Mucosa of gallbladder (tissue), 1 donor: ENCODE results near the gene UBXN1. TPM values are rescaled to one million over a fixed set of nuclear protein-coding genes. Genes with fewer than 3 reads are reported as not detected.

Source experiments
- DNase-seq: peaks from one replicate; pipeline ENCODE4 v3.0.0-alpha.2; 2020; ENCODE audit warnings: low spot score
- total RNA-seq: library from RNA; stranded (reverse); gene quantifications from one replicate; pipeline ENCODE4 v1.2.1, GENCODE V29; 2021
- donor health status: DM: no; HTN: no; CAD: no.

The UBXN1 gene
- total RNA-seq, 1 donor from 2014 or later = 86.9 TPM

DNA sequence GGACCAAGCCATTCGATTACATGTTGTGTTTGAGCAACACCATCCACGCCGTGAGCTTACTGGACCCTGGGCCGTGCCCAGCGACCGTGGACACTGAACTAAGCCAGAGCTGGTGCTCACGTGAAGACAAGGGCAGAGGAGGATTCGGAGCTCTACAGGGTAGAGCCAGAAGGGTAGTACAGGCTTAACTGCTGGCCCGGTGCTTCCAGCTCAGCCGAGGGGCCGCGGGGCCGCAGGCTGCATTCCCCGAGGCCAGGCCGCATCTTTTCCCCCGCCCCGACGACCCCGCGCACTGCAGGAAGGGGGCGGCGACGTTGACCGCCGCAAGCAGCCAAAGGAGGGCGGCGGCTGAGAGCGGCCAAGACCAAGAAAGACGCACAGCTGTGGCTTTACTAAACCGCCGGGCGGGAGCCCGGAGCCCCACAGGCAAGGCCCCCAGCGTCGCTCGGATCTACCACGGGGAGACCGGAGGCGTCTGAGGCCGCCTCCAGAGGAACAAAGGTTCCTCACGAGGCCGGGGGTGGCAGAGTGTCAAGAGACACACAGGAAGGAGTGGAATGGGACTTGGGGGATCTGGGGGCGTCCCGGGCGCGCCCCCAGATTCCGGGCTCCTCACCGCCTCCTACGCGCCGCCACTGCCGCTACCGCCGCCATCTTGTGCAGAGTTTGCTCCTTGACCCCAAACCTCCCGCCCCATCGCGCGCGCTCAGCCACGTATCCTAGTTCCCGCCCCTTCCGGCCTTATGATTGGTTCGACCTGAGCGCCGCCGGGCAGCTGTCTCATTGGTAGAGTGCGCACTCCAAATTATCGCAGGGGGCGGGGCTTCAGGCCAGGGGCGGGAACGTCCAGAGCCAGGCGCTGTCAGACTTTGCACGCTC, 32.7 kb downstream of the UBXN1 start, which contains the start of gene GANAB:
Gene GANAB, minus strand, starts transcription at position 668 of the 879 bp plus-strand sequence. Its CDS starts 14 bp downstream, at position 654.
- DNase-seq = peak; percentile 99

DNA sequence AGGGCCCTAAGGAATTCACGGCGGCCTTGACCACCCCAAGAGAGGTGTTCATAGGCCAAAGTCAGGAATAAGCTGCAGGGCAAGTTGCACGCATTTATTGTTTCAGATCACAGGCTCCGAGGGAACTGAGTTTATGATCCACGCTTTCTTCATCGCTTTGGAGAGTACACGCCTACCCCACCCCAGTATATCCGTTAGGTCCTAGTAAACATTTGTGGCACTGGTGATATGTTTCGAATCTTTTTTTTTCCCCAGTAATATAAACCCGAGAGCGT, 33.3 kb downstream of the UBXN1 start:
- DNase-seq = no peak

GRCh38 chr11:62644220-62644619, 34.7 kb downstream of the UBXN1 start:
- DNase-seq = no peak

GRCh38 chr11:62632492-62632891, 46.4 kb downstream of the UBXN1 start:
- DNase-seq = no peak

- DNase-seq = no peak
Observed at GRCh38 chr11:62627713-62628112, 51.2 kb downstream of the UBXN1 start.

Other genes with a start within 250 kb of the UBXN1 start
- 549 TPM for gene AHNAK, start 132.3 kb downstream of the UBXN1 start, total RNA-seq
- gene EEF1G, start 105.2 kb downstream of the UBXN1 start, total RNA-seq = 1,062 TPM
- gene TUT1, start 87.5 kb downstream of the UBXN1 start, total RNA-seq = 26.2 TPM
- gene MTA2, start 77.2 kb downstream of the UBXN1 start, total RNA-seq = 87.6 TPM
- gene EML3, start 66.3 kb downstream of the UBXN1 start, total RNA-seq = 66.1 TPM
- 9.9 TPM for gene ROM1, start 65.8 kb downstream of the UBXN1 start, total RNA-seq
- gene B3GAT3, start 57.1 kb downstream of the UBXN1 start, total RNA-seq = 60.7 TPM
- 266 TPM for gene GANAB, start 32.5 kb downstream of the UBXN1 start, total RNA-seq
- gene INTS5, start 25.8 kb downstream of the UBXN1 start, total RNA-seq = 23.7 TPM
- gene C11orf98, start 13.9 kb downstream of the UBXN1 start, total RNA-seq = 50.8 TPM
- gene CSKMT, start 13.8 kb downstream of the UBXN1 start, total RNA-seq = 10.6 TPM
- 11.1 TPM for gene UQCC3, start 7.4 kb downstream of the UBXN1 start, total RNA-seq
- 7.7 TPM for gene LBHD1, start 6.8 kb downstream of the UBXN1 start, total RNA-seq
- gene LRRN4CL, start 10.5 kb upstream of the UBXN1 start, total RNA-seq = 4.3 TPM
- 108 TPM for gene BSCL2, start 28.4 kb upstream of the UBXN1 start, total RNA-seq
- 0.40 TPM for gene GNG3, start 28.6 kb upstream of the UBXN1 start, total RNA-seq
- 51.9 TPM for gene HNRNPUL2, start 48.4 kb upstream of the UBXN1 start, total RNA-seq
- gene TTC9C, start 49.4 kb upstream of the UBXN1 start, total RNA-seq = 38.9 TPM
- gene ZBTB3, start 75.1 kb upstream of the UBXN1 start, total RNA-seq = 21.4 TPM
- gene POLR2G, start 82.5 kb upstream of the UBXN1 start, total RNA-seq = 53.5 TPM
- 24.0 TPM for gene TAF6L, start 92.3 kb upstream of the UBXN1 start, total RNA-seq
- 67.8 TPM for gene TMEM179B, start 108.3 kb upstream of the UBXN1 start, total RNA-seq
- 19.9 TPM for gene TMEM223, start 112.9 kb upstream of the UBXN1 start, total RNA-seq
- gene NXF1, start 126.4 kb upstream of the UBXN1 start, total RNA-seq = 85.7 TPM
- gene STX5, start 153.0 kb upstream of the UBXN1 start, total RNA-seq = 48.8 TPM
- not detected for gene TEX54, start 153.8 kb upstream of the UBXN1 start, total RNA-seq
- 31.6 TPM for gene WDR74, start 160.5 kb upstream of the UBXN1 start, total RNA-seq
- gene SLC3A2, start 201.8 kb upstream of the UBXN1 start, total RNA-seq = 104 TPM
- 0.09 TPM for gene CHRM1, start 242.3 kb upstream of the UBXN1 start, total RNA-seq